OCI-LY7 (cell line): ENCODE data around the gene HLA-A.

ENCODE experiments used
- CTCF ChIP-seq: fragments of 200-600 bp; sonication (generic); conservative IDR thresholded peaks from 2 replicates; pipeline ENCODE4 v1.5.1; 2014; ENCODE audit warnings: mild to moderate bottlenecking, antibody characterized with exemption, low read length, moderate library complexity, mixed read lengths
- EZH2phosphoT487 ChIP-seq: fragments of 200-600 bp; sonication (generic); IDR thresholded peaks from 2 replicates; pipeline ENCODE4 v1.6.1; 2018; ENCODE audit warnings: low read depth, borderline replicate concordance, mild to moderate bottlenecking, mixed run types, antibody characterized with exemption, low read length, moderate library complexity, mixed read lengths

DNA sequence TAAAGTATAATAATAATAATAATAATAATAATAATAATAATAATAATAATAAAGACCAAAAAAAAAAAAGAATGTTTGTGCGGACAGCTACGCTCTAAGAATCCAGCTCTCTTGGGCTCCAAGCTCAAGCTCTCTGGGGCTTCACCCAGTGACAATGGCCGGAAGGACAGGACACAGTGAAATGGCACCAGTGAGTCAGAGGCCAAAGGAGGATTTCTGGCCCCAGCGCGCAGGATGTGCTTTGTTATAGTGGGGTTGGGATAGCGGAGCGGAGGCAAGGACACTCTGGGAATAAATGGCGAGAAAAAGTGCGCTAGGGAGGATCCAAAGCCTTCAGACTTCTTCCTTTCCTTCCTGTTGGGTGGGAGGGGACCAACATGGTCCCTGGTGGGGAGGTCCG is 38.2 kb downstream of the HLA-A start:
- no peak for TF ChIP-seq CTCF
- no peak for TF ChIP-seq EZH2phosphoT487
